H1 (cell line): ENCODE results near the gene RHEX. TPM values are rescaled to one million over a fixed set of nuclear protein-coding genes. Genes with fewer than 3 reads are reported as not detected.

Experiments used
- ZNF274 ChIP-seq: IDR thresholded peaks from 2 replicates; pipeline ENCODE4 v1.7.0; 2012; ENCODE audit warnings: low read length, borderline replicate concordance; ENCODE audit errors: extremely low read depth
- polyA plus RNA-seq, 7 experiments: library from polyadenylated mRNA; depleted of rRNA in 3 of 7; stranded (reverse) in 5 of 7; unstranded in 2 of 7; fragments of >200 nt in 5 of 7; fragments of 200-250 nt in 2 of 7; gene quantifications; 1 replicate in 5 of 7; 2 replicates in 1 of 7; 4 replicates in 1 of 7; pipeline versions ENCODE4 v1.2.1 to v1.2.3, GENCODE V29; 2011 to 2013; ENCODE audit warnings: missing spikeins in 2 of 7, mixed read lengths in 2 of 7
- total RNA-seq: library from RNA; stranded (reverse); fragmentation: NEBNext Ultra II Directional; extraction: Animal tissue kit (Norgen Biotek cat#: 25700); gene quantifications from 2 replicates; pipeline ENCODE4 v1.2.1, GENCODE V29; 2021
- TF ChIP-seq, protein P1 (sequence below), 3 experiments: IDR thresholded peaks; 1 replicate in 2 of 3; 2 replicates in 1 of 3; pipeline versions ENCODE4 v1.5.1 to v1.6.1; 2011; ENCODE audit warnings: low read length in 3 of 3, mild to moderate bottlenecking in 3 of 3, inconsistent platforms in 2 of 3, low read depth in 1 of 3, moderate library complexity in 1 of 3; ENCODE audit not compliant: insufficient read depth in 1 of 3; ENCODE audit errors: control extremely low read depth in 1 of 3
- TF ChIP-seq, protein P2 (sequence below): IDR thresholded peaks from 2 replicates; pipeline ENCODE4 v1.6.1; 2012; ENCODE audit warnings: low read length, inconsistent platforms

Gene RHEX
- total and polyA plus RNA-seq, 2 of the 8 experiments (the other 6 are each of a cell fraction or from before 2014, with no cell fraction given): not detected

DNA sequence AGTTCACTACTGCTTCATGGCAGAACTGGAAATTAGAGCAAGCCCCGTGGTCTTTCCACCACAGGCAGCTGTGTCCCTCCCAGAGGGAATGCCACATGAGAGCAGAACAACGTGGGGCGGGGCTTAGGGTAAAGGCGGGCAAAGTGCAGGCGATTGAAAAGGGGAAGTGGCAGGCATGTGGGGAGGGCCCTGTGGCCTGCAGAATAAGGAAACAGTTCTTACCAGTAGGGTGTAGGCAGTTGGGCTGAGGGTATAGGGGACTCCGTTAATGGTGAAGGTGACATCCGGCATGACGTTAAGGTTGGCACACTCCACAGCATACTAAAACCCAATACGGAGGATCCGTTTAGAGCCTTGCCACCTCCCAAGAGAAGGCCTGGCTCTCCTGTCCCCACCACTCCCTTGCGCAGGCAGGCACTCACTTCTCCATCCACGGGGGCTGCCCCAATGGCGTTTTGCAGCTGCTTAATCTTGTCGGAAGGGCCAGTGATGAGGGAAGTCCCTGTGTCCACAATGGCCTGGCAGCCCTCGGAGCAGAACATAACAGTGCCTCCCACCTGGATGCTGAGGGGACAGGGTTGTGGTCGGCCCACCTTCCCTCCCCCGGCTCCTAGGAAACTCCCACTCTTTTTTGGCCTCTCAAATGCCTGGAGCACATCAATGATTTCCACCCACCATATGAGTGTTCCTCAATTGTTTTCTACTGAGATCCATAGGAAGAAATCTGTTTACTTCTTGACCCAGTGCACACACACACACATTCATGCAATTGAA lies 40.7 kb upstream of the RHEX start (continued):
- TF ChIP-seq ZNF274: no peak
- TF ChIP-seq, protein P1, sequence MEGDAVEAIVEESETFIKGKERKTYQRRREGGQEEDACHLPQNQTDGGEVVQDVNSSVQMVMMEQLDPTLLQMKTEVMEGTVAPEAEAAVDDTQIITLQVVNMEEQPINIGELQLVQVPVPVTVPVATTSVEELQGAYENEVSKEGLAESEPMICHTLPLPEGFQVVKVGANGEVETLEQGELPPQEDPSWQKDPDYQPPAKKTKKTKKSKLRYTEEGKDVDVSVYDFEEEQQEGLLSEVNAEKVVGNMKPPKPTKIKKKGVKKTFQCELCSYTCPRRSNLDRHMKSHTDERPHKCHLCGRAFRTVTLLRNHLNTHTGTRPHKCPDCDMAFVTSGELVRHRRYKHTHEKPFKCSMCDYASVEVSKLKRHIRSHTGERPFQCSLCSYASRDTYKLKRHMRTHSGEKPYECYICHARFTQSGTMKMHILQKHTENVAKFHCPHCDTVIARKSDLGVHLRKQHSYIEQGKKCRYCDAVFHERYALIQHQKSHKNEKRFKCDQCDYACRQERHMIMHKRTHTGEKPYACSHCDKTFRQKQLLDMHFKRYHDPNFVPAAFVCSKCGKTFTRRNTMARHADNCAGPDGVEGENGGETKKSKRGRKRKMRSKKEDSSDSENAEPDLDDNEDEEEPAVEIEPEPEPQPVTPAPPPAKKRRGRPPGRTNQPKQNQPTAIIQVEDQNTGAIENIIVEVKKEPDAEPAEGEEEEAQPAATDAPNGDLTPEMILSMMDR (IDR thresholded peaks at IDR 0.05; ENCODE audit: control extremely low read depth in 1 of 3, insufficient read depth in 1 of 3, low read depth in 1 of 3, low read length in 3 of 3): no peak
- TF ChIP-seq, protein P2, sequence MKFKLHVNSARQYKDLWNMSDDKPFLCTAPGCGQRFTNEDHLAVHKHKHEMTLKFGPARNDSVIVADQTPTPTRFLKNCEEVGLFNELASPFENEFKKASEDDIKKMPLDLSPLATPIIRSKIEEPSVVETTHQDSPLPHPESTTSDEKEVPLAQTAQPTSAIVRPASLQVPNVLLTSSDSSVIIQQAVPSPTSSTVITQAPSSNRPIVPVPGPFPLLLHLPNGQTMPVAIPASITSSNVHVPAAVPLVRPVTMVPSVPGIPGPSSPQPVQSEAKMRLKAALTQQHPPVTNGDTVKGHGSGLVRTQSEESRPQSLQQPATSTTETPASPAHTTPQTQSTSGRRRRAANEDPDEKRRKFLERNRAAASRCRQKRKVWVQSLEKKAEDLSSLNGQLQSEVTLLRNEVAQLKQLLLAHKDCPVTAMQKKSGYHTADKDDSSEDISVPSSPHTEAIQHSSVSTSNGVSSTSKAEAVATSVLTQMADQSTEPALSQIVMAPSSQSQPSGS: no peak
